ENCODE data around the gene MACF1.

The MACF1 gene

GRCh38 chr1:39372105-39372504 lies 167.6 kb downstream of the MACF1 start:
- TF ChIP-seq SP1 (IDR thresholded peaks at IDR 0.05) (no peak), TARDBP (IDR thresholded peaks at IDR 0.05) (no peak), ZNF384 (IDR thresholded peaks at IDR 0.05) (no peak), SUZ12 (IDR thresholded peaks at IDR 0.05) (no peak), ARNT (IDR thresholded peaks at IDR 0.05) (no peak), FOXK2 (IDR thresholded peaks at IDR 0.05) (no peak), FOXM1 (IDR thresholded peaks at IDR 0.05; ENCODE audit: borderline replicate concordance) (no peak), L3MBTL2 (conservative IDR thresholded peaks at IDR 0.05) (no peak), NFRKB (IDR thresholded peaks at IDR 0.05) (no peak), LEF1 (IDR thresholded peaks at IDR 0.05; ENCODE audit: borderline replicate concordance) (no peak), CTBP1 (IDR thresholded peaks at IDR 0.05; ENCODE audit: borderline replicate concordance) (no peak), ELF4 (IDR thresholded peaks at IDR 0.05) (no peak), HDGF (IDR thresholded peaks at IDR 0.05; ENCODE audit: borderline replicate concordance) (no peak), BHLHE40 (IDR thresholded peaks at IDR 0.05; ENCODE audit: borderline replicate concordance) (no peak), FOXA1 (IDR thresholded peaks at IDR 0.05) (no peak)
- TF ChIP-seq, protein P1, sequence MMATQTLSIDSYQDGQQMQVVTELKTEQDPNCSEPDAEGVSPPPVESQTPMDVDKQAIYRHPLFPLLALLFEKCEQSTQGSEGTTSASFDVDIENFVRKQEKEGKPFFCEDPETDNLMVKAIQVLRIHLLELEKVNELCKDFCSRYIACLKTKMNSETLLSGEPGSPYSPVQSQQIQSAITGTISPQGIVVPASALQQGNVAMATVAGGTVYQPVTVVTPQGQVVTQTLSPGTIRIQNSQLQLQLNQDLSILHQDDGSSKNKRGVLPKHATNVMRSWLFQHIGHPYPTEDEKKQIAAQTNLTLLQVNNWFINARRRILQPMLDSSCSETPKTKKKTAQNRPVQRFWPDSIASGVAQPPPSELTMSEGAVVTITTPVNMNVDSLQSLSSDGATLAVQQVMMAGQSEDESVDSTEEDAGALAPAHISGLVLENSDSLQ (IDR thresholded peaks at IDR 0.05) = no peak
- ChIA-PET POLR2A (no interaction called here), CTCF (no interaction called here)
- DNase-seq (ENCODE audit: extremely low spot score) = no peak

DNA sequence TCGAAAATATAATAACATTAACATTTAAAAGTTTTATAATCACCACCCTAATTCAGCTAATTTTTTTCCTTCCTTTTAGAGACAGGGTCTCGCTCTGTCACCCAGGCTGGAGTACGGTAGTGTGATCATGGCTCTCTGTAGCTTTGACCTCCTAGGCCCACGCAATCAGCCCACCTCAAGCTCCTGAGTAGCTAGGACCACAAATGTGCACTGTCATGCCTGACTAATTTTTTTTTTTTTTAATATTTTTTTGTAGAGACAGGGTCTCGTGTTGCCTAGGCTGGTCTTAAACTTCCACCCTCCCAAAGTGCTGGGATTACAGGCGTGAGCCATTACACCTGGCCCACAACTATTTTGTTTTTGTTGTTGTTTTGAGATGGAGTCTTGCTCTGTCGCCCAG lies 172.2 kb downstream of the MACF1 start:
- DNase-seq (ENCODE audit: extremely low spot score) = no peak
- TF ChIP-seq ARNT (IDR thresholded peaks at IDR 0.05) = no peak
- TF ChIP-seq LEF1 (IDR thresholded peaks at IDR 0.05; ENCODE audit: borderline replicate concordance) = no peak
- TF ChIP-seq SP1 (IDR thresholded peaks at IDR 0.05) = no peak
- no peak for TF ChIP-seq ELF4 (IDR thresholded peaks at IDR 0.05)
- no peak for TF ChIP-seq ZNF384 (IDR thresholded peaks at IDR 0.05)
- TF ChIP-seq FOXA1 (IDR thresholded peaks at IDR 0.05) = no peak
- TF ChIP-seq FOXM1 (IDR thresholded peaks at IDR 0.05; ENCODE audit: borderline replicate concordance) = no peak
- no peak for TF ChIP-seq BHLHE40 (IDR thresholded peaks at IDR 0.05; ENCODE audit: borderline replicate concordance)
- no peak for TF ChIP-seq CTBP1 (IDR thresholded peaks at IDR 0.05; ENCODE audit: borderline replicate concordance)
- no peak for TF ChIP-seq HDGF (IDR thresholded peaks at IDR 0.05; ENCODE audit: borderline replicate concordance)
- TF ChIP-seq FOXK2 (IDR thresholded peaks at IDR 0.05) = no peak
- TF ChIP-seq L3MBTL2 (conservative IDR thresholded peaks at IDR 0.05) = no peak
- TF ChIP-seq SUZ12 (IDR thresholded peaks at IDR 0.05) = no peak
- TF ChIP-seq NFRKB (IDR thresholded peaks at IDR 0.05) = no peak
- TF ChIP-seq TARDBP (IDR thresholded peaks at IDR 0.05) = no peak
- CTCF ChIA-PET = no interaction called here
- POLR2A ChIA-PET = interaction anchor here (0.8 kb wide), 1 partner anchor 18 kb away, joined by 3 read pairs; no protein-coding TSS in a partner anchor

DNA sequence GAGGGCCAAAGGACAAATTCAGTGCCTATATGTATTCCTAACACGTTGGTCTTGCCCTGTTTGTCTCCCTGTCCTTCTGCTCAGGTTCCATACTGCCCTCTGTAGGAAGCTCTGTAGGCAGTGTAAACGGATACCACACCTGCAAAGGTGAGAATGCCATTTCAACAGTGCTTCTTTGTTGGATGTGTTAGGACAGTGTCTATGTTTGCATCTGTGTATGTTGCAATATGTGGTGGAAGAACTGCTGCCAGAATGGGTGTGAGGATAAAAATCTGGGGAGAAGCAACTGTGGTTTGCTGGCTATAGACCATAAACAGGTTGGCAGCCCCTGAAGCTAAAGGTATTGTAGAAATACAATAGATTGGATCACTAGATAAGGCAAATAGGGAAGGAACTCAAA lies 173.9 kb downstream of the MACF1 start:
- peak; percentile 25 for DNase-seq (ENCODE audit: extremely low spot score)
- ChIA-PET CTCF (interaction anchor here (0.7 to 1.7 kb wide), 7 partner anchors 9 to 186 kb away, joined by 3 to 6 read pairs (median 4); no protein-coding TSS in a partner anchor), POLR2A (no interaction called here)
- TF ChIP-seq FOXA1 (IDR thresholded peaks at IDR 0.05) (no peak), LEF1 (IDR thresholded peaks at IDR 0.05; ENCODE audit: borderline replicate concordance) (no peak), FOXM1 (IDR thresholded peaks at IDR 0.05; ENCODE audit: borderline replicate concordance) (no peak), HDGF (IDR thresholded peaks at IDR 0.05; ENCODE audit: borderline replicate concordance) (no peak), ZNF384 (IDR thresholded peaks at IDR 0.05) (no peak), SP1 (IDR thresholded peaks at IDR 0.05) (no peak), NFRKB (IDR thresholded peaks at IDR 0.05) (no peak), TARDBP (IDR thresholded peaks at IDR 0.05) (no peak), SUZ12 (IDR thresholded peaks at IDR 0.05) (no peak), ELF4 (IDR thresholded peaks at IDR 0.05) (no peak)
- TF ChIP-seq, protein P1 (IDR thresholded peaks at IDR 0.05) = no peak

GRCh38 chr1:39379187-39379586 lies 174.7 kb downstream of the MACF1 start:
- no peak for DNase-seq (ENCODE audit: extremely low spot score)
- no peak for TF ChIP-seq ELF4 (IDR thresholded peaks at IDR 0.05)
- TF ChIP-seq NFRKB (IDR thresholded peaks at IDR 0.05) = no peak
- TF ChIP-seq FOXA1 (IDR thresholded peaks at IDR 0.05) = no peak
- no peak for TF ChIP-seq HDGF (IDR thresholded peaks at IDR 0.05; ENCODE audit: borderline replicate concordance)
- TF ChIP-seq ZNF384 (IDR thresholded peaks at IDR 0.05) = no peak
- no peak for TF ChIP-seq L3MBTL2 (conservative IDR thresholded peaks at IDR 0.05)
- no peak for TF ChIP-seq FOXM1 (IDR thresholded peaks at IDR 0.05; ENCODE audit: borderline replicate concordance)
- no peak for TF ChIP-seq BHLHE40 (IDR thresholded peaks at IDR 0.05; ENCODE audit: borderline replicate concordance)
- TF ChIP-seq LEF1 (IDR thresholded peaks at IDR 0.05; ENCODE audit: borderline replicate concordance) = no peak
- TF ChIP-seq TARDBP (IDR thresholded peaks at IDR 0.05) = no peak
- CTCF ChIA-PET = interaction anchor here (1.7 kb wide), 1 partner anchor 13 kb away, joined by 4 read pairs; no protein-coding TSS in a partner anchor
- POLR2A ChIA-PET = interaction anchor here (1.0 kb wide), 1 partner anchor 31 kb away, joined by 3 read pairs; no protein-coding TSS in a partner anchor

DNA sequence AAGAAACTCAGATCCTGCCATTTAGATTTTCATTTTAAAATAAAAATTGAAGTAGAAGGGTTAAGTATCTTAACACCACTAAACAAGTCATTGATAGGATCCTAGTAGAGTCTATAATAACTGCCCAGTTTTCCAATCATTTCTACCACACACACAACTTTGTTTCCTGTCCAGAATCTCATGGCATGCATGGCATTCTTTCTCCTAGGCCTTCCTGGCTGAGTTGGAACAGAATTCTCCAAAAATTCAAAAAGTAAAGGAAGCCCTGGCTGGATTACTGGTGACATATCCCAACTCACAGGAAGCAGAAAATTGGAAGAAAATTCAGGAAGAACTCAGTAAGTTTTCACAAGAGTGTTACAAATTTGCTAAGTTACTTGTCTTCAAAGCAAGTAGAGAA lies 175.5 kb downstream of the MACF1 start:
- DNase-seq (ENCODE audit: extremely low spot score) = no peak
- TF ChIP-seq BHLHE40 (IDR thresholded peaks at IDR 0.05; ENCODE audit: borderline replicate concordance) = no peak
- TF ChIP-seq SUZ12 (IDR thresholded peaks at IDR 0.05) = no peak
- no peak for TF ChIP-seq HDGF (IDR thresholded peaks at IDR 0.05; ENCODE audit: borderline replicate concordance)
- ChIA-PET POLR2A (interaction anchor here (1.0 kb wide), 1 partner anchor 30 kb away, joined by 3 read pairs; no protein-coding TSS in a partner anchor), CTCF (no interaction called here)

DNA sequence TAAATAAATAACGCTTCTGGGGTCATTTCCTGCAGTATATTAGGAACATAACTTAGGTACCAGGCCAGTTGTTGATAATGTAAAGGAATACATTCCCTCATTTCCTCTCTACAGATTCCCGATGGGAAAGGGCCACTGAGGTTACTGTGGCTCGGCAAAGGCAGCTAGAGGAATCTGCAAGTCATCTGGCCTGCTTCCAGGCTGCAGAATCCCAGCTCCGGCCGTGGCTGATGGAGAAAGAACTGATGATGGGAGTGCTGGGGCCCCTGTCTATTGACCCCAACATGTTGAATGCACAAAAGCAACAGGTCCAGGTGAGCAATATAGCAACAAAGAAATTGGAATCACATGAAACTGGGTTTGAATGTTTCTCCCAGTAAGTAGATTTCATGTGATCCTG lies 177.3 kb downstream of the MACF1 start:
- ChIA-PET CTCF (no interaction called here), POLR2A (no interaction called here)
- DNase-seq (ENCODE audit: extremely low spot score) = no peak
- TF ChIP-seq ARNT (IDR thresholded peaks at IDR 0.05) (no peak), HDGF (IDR thresholded peaks at IDR 0.05; ENCODE audit: borderline replicate concordance) (no peak), FOXA1 (IDR thresholded peaks at IDR 0.05) (no peak)

GRCh38 chr1:39384305-39384704 lies 179.8 kb downstream of the MACF1 start:
- DNase-seq (ENCODE audit: extremely low spot score) = no peak
- ChIA-PET POLR2A (no interaction called here), CTCF (no interaction called here)

More at GRCh38 chr1:39384305-39384704, 179.8 kb downstream of the MACF1 start:
- TF ChIP-seq SP1 (IDR thresholded peaks at IDR 0.05) = no peak

All from HEK293T (cell line).